IMR-90 (cell line): ENCODE results near the gene NT5C3A. TPM values are rescaled to one million over a fixed set of nuclear protein-coding genes. Genes with fewer than 3 reads are reported as not detected.

Experiments
- ATAC-seq: fragments of 200-7000 bp; cut with Tn5 transposase; 2 replicates; pipeline ENCODE4 v1.9.1; 2020; ENCODE audit warnings: low read depth, mild to moderate bottlenecking, moderate library complexity
- BruUV-seq: library from RNA; stranded (reverse); fragments of 400-500 nt; replicated peaks from 2 replicates; lab custom pipeline; 2021; lab: Mats Ljungman, UMichigan
- CTCF ChIA-PET: fragments of 300-600 bp; formaldehyde crosslinking; extraction: SDS; loops from one replicate; lab custom pipeline; 2021; ENCODE audit warnings: antibody characterized with exemption; lab: Yijun Ruan, JAX
- POLR2A ChIA-PET: fragments of 300-600 bp; sonication (Branson Sonifier 250); formaldehyde crosslinking; loops from one replicate; lab custom pipeline; 2022; ENCODE audit warnings: antibody characterized with exemption; ENCODE audit not compliant: unreplicated experiment; lab: Charles Lee
- DNase-seq: peaks from one replicate; pipeline ENCODE4 v3.0.0; 2013
- H2AFZ ChIP-seq: replicated peaks from 2 replicates; pipeline ENCODE3; 2013; ENCODE audit warnings: low read length, mild to moderate bottlenecking; ENCODE audit not compliant: poor library complexity
- H2AK5ac ChIP-seq: 2 replicates; pipeline ENCODE4 v1.6.1; 2013; ENCODE audit warnings: low read depth, low read length, inconsistent platforms
- H2AK9ac ChIP-seq: replicated peaks from 2 replicates; pipeline ENCODE3; 2013; ENCODE audit warnings: mild to moderate bottlenecking, low read depth, low read length, moderate library complexity; ENCODE audit not compliant: poor library complexity
- H2BK120ac ChIP-seq: 2 replicates; pipeline ENCODE4 v1.6.1; 2013; ENCODE audit warnings: low read depth, low read length, inconsistent platforms
- H2BK15ac ChIP-seq: 3 replicates; pipeline ENCODE4 v1.6.1; 2013; ENCODE audit warnings: low read depth, low read length, inconsistent platforms
- H2BK20ac ChIP-seq: 2 replicates; pipeline ENCODE4 v1.6.1; 2013; ENCODE audit warnings: low read depth, mild to moderate bottlenecking, inconsistent platforms, low read length, moderate library complexity
- H2BK5ac ChIP-seq: 2 replicates; pipeline ENCODE4 v1.6.1; 2013; ENCODE audit warnings: mild to moderate bottlenecking, low read depth, low read length, inconsistent platforms; ENCODE audit not compliant: poor library complexity, severe bottlenecking
- H3K14ac ChIP-seq: replicated peaks from 2 replicates; pipeline ENCODE4 v1.6.1; 2013; ENCODE audit warnings: low read depth, low read length, inconsistent platforms
- H3K18ac ChIP-seq: 2 replicates; pipeline ENCODE4 v1.6.1; 2013; ENCODE audit warnings: low read depth, low read length, control low read depth
- H3K23ac ChIP-seq: 2 replicates; pipeline ENCODE4 v1.6.1; 2013; ENCODE audit warnings: low read depth, low read length, inconsistent platforms
- H3K27ac ChIP-seq: 2 replicates; pipeline ENCODE4 v1.5.1; 2013; ENCODE audit warnings: mild to moderate bottlenecking, control low read depth, low read length; ENCODE audit not compliant: insufficient read depth
- H3K27me3 ChIP-seq: 2 replicates; pipeline ENCODE4 v1.6.1; 2013; ENCODE audit warnings: low read length; ENCODE audit not compliant: control insufficient read depth, insufficient read depth
- H3K36me3 ChIP-seq: 2 replicates; pipeline ENCODE4 v1.6.1; 2013; ENCODE audit warnings: low read length, mixed read lengths; ENCODE audit not compliant: control insufficient read depth, insufficient read depth
- H3K4ac ChIP-seq: 2 replicates; pipeline ENCODE4 v1.6.1; 2013; ENCODE audit warnings: low read depth, low read length, inconsistent platforms
- H3K4me1 ChIP-seq: 2 replicates; pipeline ENCODE4 v1.6.1; 2013; ENCODE audit warnings: low read length, mixed read lengths; ENCODE audit not compliant: control insufficient read depth, insufficient read depth
- H3K4me2 ChIP-seq: 2 replicates; pipeline ENCODE4 v1.6.1; 2013; ENCODE audit warnings: low read depth, mild to moderate bottlenecking, control low read depth, low read length, moderate library complexity
- H3K4me3 ChIP-seq: 2 replicates; pipeline ENCODE4 v1.5.1; 2013; ENCODE audit warnings: low read depth, mild to moderate bottlenecking, control low read depth, low read length, moderate library complexity; ENCODE audit not compliant: insufficient read depth
- H3K56ac ChIP-seq: 2 replicates; pipeline ENCODE4 v1.6.1; 2013; ENCODE audit warnings: low read length, inconsistent platforms; ENCODE audit not compliant: insufficient read depth; ENCODE audit errors: extremely low read depth
- H3K79me1 ChIP-seq, 2 experiments: 2 replicates each; pipeline ENCODE4 v1.6.1; 2013; ENCODE audit warnings: low read length in 2 of 2, inconsistent platforms in 1 of 2, low read depth in 1 of 2
- H3K9ac ChIP-seq: 2 replicates; pipeline ENCODE4 v1.6.1; 2013; ENCODE audit warnings: low read depth, low read length, control low read depth
- H3K9me1 ChIP-seq: 2 replicates; pipeline ENCODE4 v1.6.1; 2013; ENCODE audit warnings: low read length, inconsistent platforms; ENCODE audit not compliant: insufficient read depth
- H3K9me3 ChIP-seq: 2 replicates; pipeline ENCODE4 v1.6.1; 2013; ENCODE audit warnings: low read length; ENCODE audit not compliant: control insufficient read depth, insufficient read depth
- H4K20me1 ChIP-seq: 2 replicates; pipeline ENCODE4 v1.6.1; 2013; ENCODE audit warnings: low read length, inconsistent platforms; ENCODE audit not compliant: insufficient read depth
- H4K5ac ChIP-seq: 2 replicates; pipeline ENCODE4 v1.6.1; 2013; ENCODE audit warnings: mild to moderate bottlenecking, low read depth, low read length, control low read depth
- H4K8ac ChIP-seq, 2 experiments: 2 replicates each; pipeline ENCODE4 v1.6.1; 2013; ENCODE audit warnings: low read depth in 2 of 2, low read length in 2 of 2, control low read depth in 1 of 2, inconsistent platforms in 1 of 2
- H4K91ac ChIP-seq: 2 replicates; pipeline ENCODE4 v1.6.1; 2013; ENCODE audit warnings: low read depth, low read length, inconsistent platforms; ENCODE audit not compliant: insufficient read depth
- CHD1 ChIP-seq: IDR thresholded peaks from 2 replicates; pipeline ENCODE4 v1.6.1; 2012; ENCODE audit warnings: low read depth, low read length, improper control_type of control experiment
- RAD21 ChIP-seq: IDR thresholded peaks from 2 replicates; pipeline ENCODE4 v1.6.1; 2012; ENCODE audit warnings: low read length, improper control_type of control experiment
- SMC3 ChIP-seq: fragments of 150-350 bp; IDR thresholded peaks from 2 replicates; pipeline ENCODE4 v1.6.1; 2016; ENCODE audit warnings: low read depth, mild to moderate bottlenecking, antibody characterized with exemption, low read length, moderate library complexity
- WGBS, 2 experiments: methylation state at CpG; one replicate each; pipeline versions ENCODE4 v1.1.5 to v1.1.7; 2013; ENCODE audit warnings: missing lambda C conversion rate in 2 of 2; ENCODE audit not compliant: insufficient read length in 1 of 2; ENCODE audit errors: extremely low coverage in 2 of 2; 5-methylcytosine and 5-hydroxymethylcytosine counted together
- dilution Hi-C: fragments of 300-500 bp; cut with HindIII; formaldehyde crosslinking; loops from one replicate; pipeline ENCODE4 v1.14.3; 2018; ENCODE audit warnings: low sequenced_read_pairs; ENCODE audit not compliant: unreplicated experiment
- in situ Hi-C: fragments of 300-500 bp; cut with MboI; formaldehyde crosslinking; loops from 3 replicates; pipeline ENCODE4 v1.14.3; 2019; ENCODE audit warnings: low sequenced_read_pairs, inconsistent platforms, mixed read lengths
- intact Hi-C: fragments of 100-400 bp; cut with micrococcal nuclease; formaldehyde crosslinking; loops from 2 replicates; pipeline ENCODE4 v1.10.0; 2022
- polyA plus RNA-seq, 3 experiments: library from polyadenylated mRNA; depleted of rRNA; stranded (reverse); fragments of >200 nt; gene quantifications; 2 replicates each; pipeline ENCODE4 v1.2.3, GENCODE V29; 2012; ENCODE audit warnings: low replicate concordance in 1 of 3
- total RNA-seq: library from RNA; depleted of rRNA; stranded (reverse); fragments of >200 nt; gene quantifications from 2 replicates; pipeline ENCODE4 v1.2.3, GENCODE V29; 2012
- TF ChIP-seq, protein P1 (sequence below): conservative IDR thresholded peaks from 2 replicates; pipeline ENCODE4 v1.5.1; 2012; ENCODE audit warnings: mild to moderate bottlenecking, low read depth, low read length, improper control_type of control experiment

NT5C3A gene
- total and polyA plus RNA-seq, 2 of the 4 experiments (the other 2 are of a cell fraction): 11.3 to 12.2 TPM

GRCh38 chr7:33107136-33108066 lies 44.8 kb upstream of the NT5C3A start:
- H3K9ac ChIP-seq: peak overlapping the region; percentile 77
- peak overlapping the region; percentile 61; the same call in 1 of the 2 replicates for H3K4ac ChIP-seq
- peaks cover 12% of the 10 kb centered on the region for H3K36me3 ChIP-seq
- no peak overlapping the region for H3K23ac ChIP-seq
- no peak overlapping the region for H2BK15ac ChIP-seq
- H2AK5ac ChIP-seq: no peak overlapping the region; the same call in 1 of the 2 replicates
- H3K9me3 ChIP-seq: no peaks in the 10 kb centered on the region
- no peak overlapping the region for H2BK20ac ChIP-seq
- ChIA-PET POLR2A (no interaction called here), CTCF (interaction anchor here (0.5 to 1.6 kb wide), 7 partner anchors 10 to 299 kb away, joined by 3 to 5 read pairs (median 3); no protein-coding TSS in a partner anchor)
- H3K27me3 ChIP-seq: peaks cover 5% of the 10 kb centered on the region; the same call in 1 of the 2 replicates
- ATAC-seq (peak; percentile 36), DNase-seq (peak; percentile 67)
- H3K4me3 ChIP-seq: peak overlapping the region; percentile 92
- no peak overlapping the region for H2AFZ ChIP-seq
- H3K14ac ChIP-seq: 0 out of 2 replicates have a peak overlapping the region, but pooled peaks have one; percentile 7
- dilution Hi-C loops: no loop called here
- H3K4me1 ChIP-seq: peaks cover 6% of the 10 kb centered on the region
- H4K5ac ChIP-seq: no peak overlapping the region
- peaks cover 13% of the 10 kb centered on the region for H4K20me1 ChIP-seq
- TF ChIP-seq, protein P1, sequence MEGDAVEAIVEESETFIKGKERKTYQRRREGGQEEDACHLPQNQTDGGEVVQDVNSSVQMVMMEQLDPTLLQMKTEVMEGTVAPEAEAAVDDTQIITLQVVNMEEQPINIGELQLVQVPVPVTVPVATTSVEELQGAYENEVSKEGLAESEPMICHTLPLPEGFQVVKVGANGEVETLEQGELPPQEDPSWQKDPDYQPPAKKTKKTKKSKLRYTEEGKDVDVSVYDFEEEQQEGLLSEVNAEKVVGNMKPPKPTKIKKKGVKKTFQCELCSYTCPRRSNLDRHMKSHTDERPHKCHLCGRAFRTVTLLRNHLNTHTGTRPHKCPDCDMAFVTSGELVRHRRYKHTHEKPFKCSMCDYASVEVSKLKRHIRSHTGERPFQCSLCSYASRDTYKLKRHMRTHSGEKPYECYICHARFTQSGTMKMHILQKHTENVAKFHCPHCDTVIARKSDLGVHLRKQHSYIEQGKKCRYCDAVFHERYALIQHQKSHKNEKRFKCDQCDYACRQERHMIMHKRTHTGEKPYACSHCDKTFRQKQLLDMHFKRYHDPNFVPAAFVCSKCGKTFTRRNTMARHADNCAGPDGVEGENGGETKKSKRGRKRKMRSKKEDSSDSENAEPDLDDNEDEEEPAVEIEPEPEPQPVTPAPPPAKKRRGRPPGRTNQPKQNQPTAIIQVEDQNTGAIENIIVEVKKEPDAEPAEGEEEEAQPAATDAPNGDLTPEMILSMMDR: peak; percentile 68
- TF ChIP-seq CHD1 (no peak), SMC3 (peak; percentile 70), RAD21 (peak; percentile 72)
- H3K18ac ChIP-seq: no peak overlapping the region
- in situ Hi-C loops: no loop called here
- peaks cover 31 to 45% of the 10 kb centered on the region in 2 experiments for H3K79me1 ChIP-seq
- peak overlapping the region in 1 of 2 experiments; percentile 53; a peak in 1 of 4 replicates for H4K8ac ChIP-seq
- no CpG with 5 or more reads among the region's 7 CpGs for WGBS, 2 experiments
- no peak overlapping the region for H2AK9ac ChIP-seq
- peak overlapping the region; percentile 100 for H3K4me2 ChIP-seq
- no peak overlapping the region for H4K91ac ChIP-seq
- H3K9me1 ChIP-seq: no peaks in the 10 kb centered on the region
- intact Hi-C loops: loop anchor here (1.0 to 5.0 kb wide), 6 partner anchors 150 to 613 kb away; partner anchors contain the start of genes AVL9, FKBP9 and KBTBD2
- no peak overlapping the region for H2BK120ac ChIP-seq
- H3K56ac ChIP-seq: no peak overlapping the region
- H3K27ac ChIP-seq: no peak overlapping the region
- BruUV-seq: TSS peak; percentile 17
- H2BK5ac ChIP-seq: no peak overlapping the region
